HEK293 (cell line): ENCODE measurements around the gene PDE4D.
A peak's percentile ranks its signal among the peaks of the same experiment; 100 is the strongest.
"Not testable (repeated sequence)": the region's sequence is repeated elsewhere in the genome, so short reads cannot be mapped to it uniquely, and the experiment has no call there.

Experiments used
- CTCF ChIA-PET: fragments of 350-600 bp; formaldehyde crosslinking; extraction: SDS; loops from one replicate; lab custom pipeline; 2021; ENCODE audit warnings: antibody characterized with exemption; lab: Yijun Ruan, JAX
- POLR2A ChIA-PET: fragments of 300-600 bp; formaldehyde crosslinking; extraction: SDS; loops from one replicate; lab custom pipeline; 2020; ENCODE audit warnings: antibody characterized with exemption, inconsistent platforms; lab: Yijun Ruan, JAX
- H3K27ac ChIP-seq: fragments of 200-500 bp; sonication (Bioruptor generic); 2 replicates; pipeline ENCODE4 v1.5.1; 2014; ENCODE audit warnings: low read depth, low read length, control low read depth, inconsistent platforms; ENCODE audit errors: extremely low read depth
- H3K36me3 ChIP-seq, 2 experiments: fragments of 200-500 bp in 1 of 2; sonication (Bioruptor generic) in 1 of 2; 1 replicate in 1 of 2; 2 replicates in 1 of 2; pipeline ENCODE4 v1.5.1; 2014 to 2017; ENCODE audit warnings: inconsistent platforms in 2 of 2, low read length in 2 of 2; ENCODE audit not compliant: control insufficient read depth in 2 of 2, insufficient read depth in 1 of 2
- H3K4me1 ChIP-seq: fragments of 200-500 bp; sonication (Bioruptor generic); 2 replicates; pipeline ENCODE4 v1.5.1; 2014; ENCODE audit warnings: mild to moderate bottlenecking, low read length, inconsistent platforms; ENCODE audit not compliant: control insufficient read depth, insufficient read depth
- H3K4me3 ChIP-seq: 2 replicates; pipeline ENCODE4 v1.5.1; 2011; ENCODE audit warnings: low read depth, mild to moderate bottlenecking, control low read depth, low read length, moderate library complexity
- H3K9me3 ChIP-seq: fragments of 200-500 bp; sonication (Bioruptor generic); 2 replicates; pipeline ENCODE4 v1.5.1; 2014; ENCODE audit warnings: low read depth, low read length, inconsistent platforms; ENCODE audit not compliant: control insufficient read depth, insufficient read depth
- BCL11B ChIP-seq: fragments of 450-650 bp; formaldehyde crosslinking; IDR thresholded peaks from 2 replicates; pipeline ENCODE4 v1.5.1; 2016; ENCODE audit warnings: low read depth, missing biosample characterization, missing genetic modification characterization
- GLIS1 ChIP-seq: fragments of 450-650 bp; formaldehyde crosslinking; IDR thresholded peaks from 2 replicates; pipeline ENCODE4 v1.5.1; 2016; ENCODE audit warnings: missing biosample characterization, missing genetic modification characterization
- IKZF3 ChIP-seq: fragments of 450-650 bp; IDR thresholded peaks from 2 replicates; pipeline ENCODE4 v1.5.0; 2018; ENCODE audit warnings: missing biosample characterization, mild to moderate bottlenecking, missing genetic modification characterization, moderate library complexity
- KLF8 ChIP-seq: fragments of 450-650 bp; formaldehyde crosslinking; IDR thresholded peaks from 2 replicates; pipeline ENCODE4 v1.5.1; 2016; ENCODE audit warnings: missing biosample characterization, missing genetic modification characterization
- MZF1 ChIP-seq: fragments of 450-650 bp; formaldehyde crosslinking; IDR thresholded peaks from 2 replicates; pipeline ENCODE4 v1.5.1; 2017; ENCODE audit warnings: missing biosample characterization, missing genetic modification characterization, borderline replicate concordance
- OVOL3 ChIP-seq: fragments of 450-650 bp; formaldehyde crosslinking; IDR thresholded peaks from 2 replicates; pipeline ENCODE4 v1.5.1; 2016; ENCODE audit warnings: missing biosample characterization, missing genetic modification characterization
- SALL2 ChIP-seq: fragments of 450-650 bp; formaldehyde crosslinking; IDR thresholded peaks from 2 replicates; pipeline ENCODE4 v1.5.0; 2017; ENCODE audit warnings: missing biosample characterization, mild to moderate bottlenecking, missing genetic modification characterization, borderline replicate concordance
- WT1 ChIP-seq: fragments of 450-650 bp; formaldehyde crosslinking; IDR thresholded peaks from 2 replicates; pipeline ENCODE4 v1.5.1; 2016; ENCODE audit warnings: missing biosample characterization, missing genetic modification characterization
- ZBTB8A ChIP-seq: fragments of 450-650 bp; formaldehyde crosslinking; IDR thresholded peaks from 2 replicates; pipeline ENCODE4 v1.5.1; 2016; ENCODE audit warnings: missing biosample characterization, missing genetic modification characterization
- ZEB2 ChIP-seq: fragments of 450-650 bp; formaldehyde crosslinking; IDR thresholded peaks from 2 replicates; pipeline ENCODE4 v1.5.1; 2016; ENCODE audit warnings: missing biosample characterization, missing genetic modification characterization
- ZFP3 ChIP-seq: fragments of 450-650 bp; formaldehyde crosslinking; IDR thresholded peaks from 2 replicates; pipeline ENCODE4 v1.5.1; 2016; ENCODE audit warnings: low read depth, missing biosample characterization, missing genetic modification characterization
- ZNF19 ChIP-seq: fragments of 450-650 bp; formaldehyde crosslinking; IDR thresholded peaks from 2 replicates; pipeline ENCODE4; 2016; ENCODE audit warnings: missing biosample characterization, missing genetic modification characterization, low read depth
- ZNF221 ChIP-seq: fragments of 450-650 bp; formaldehyde crosslinking; IDR thresholded peaks from 2 replicates; pipeline ENCODE4 v1.5.1; 2017; ENCODE audit warnings: missing biosample characterization, missing genetic modification characterization, borderline replicate concordance
- ZNF335 ChIP-seq: fragments of 450-650 bp; formaldehyde crosslinking; conservative IDR thresholded peaks from 2 replicates; pipeline ENCODE4 v1.5.1; 2016; ENCODE audit warnings: missing biosample characterization, missing genetic modification characterization
- ZNF362 ChIP-seq: fragments of 450-650 bp; formaldehyde crosslinking; IDR thresholded peaks from 2 replicates; pipeline ENCODE4 v1.5.1; 2016; ENCODE audit warnings: missing biosample characterization, missing genetic modification characterization
- ZNF530 ChIP-seq: fragments of 450-650 bp; formaldehyde crosslinking; IDR thresholded peaks from 2 replicates; pipeline ENCODE4 v1.5.1; 2016; ENCODE audit warnings: low read depth, missing biosample characterization, missing genetic modification characterization
- ZNF561 ChIP-seq: fragments of 450-650 bp; IDR thresholded peaks from 2 replicates; pipeline ENCODE4 v1.5.1; 2018; ENCODE audit warnings: missing biosample characterization, missing genetic modification characterization, borderline replicate concordance
- ZNF658 ChIP-seq: fragments of 450-650 bp; formaldehyde crosslinking; IDR thresholded peaks from 2 replicates; pipeline ENCODE4; 2016; ENCODE audit warnings: missing biosample characterization, missing genetic modification characterization
- ZNF664 ChIP-seq: fragments of 450-650 bp; formaldehyde crosslinking; IDR thresholded peaks from 2 replicates; pipeline ENCODE4 v1.5.1; 2016; ENCODE audit warnings: missing biosample characterization, missing genetic modification characterization
- ZNF707 ChIP-seq: fragments of 450-650 bp; formaldehyde crosslinking; IDR thresholded peaks from 2 replicates; pipeline ENCODE4 v1.5.1; 2016; ENCODE audit warnings: missing biosample characterization, missing genetic modification characterization
- ZNF747 ChIP-seq: fragments of 450-650 bp; formaldehyde crosslinking; IDR thresholded peaks from 2 replicates; pipeline ENCODE4 v1.5.1; 2016; ENCODE audit warnings: missing biosample characterization, missing genetic modification characterization
- ZNF768 ChIP-seq: fragments of 450-650 bp; formaldehyde crosslinking; IDR thresholded peaks from 2 replicates; pipeline ENCODE4 v1.5.1; 2018; ENCODE audit warnings: missing biosample characterization, mild to moderate bottlenecking, missing genetic modification characterization
- ZNF792 ChIP-seq: fragments of 450-650 bp; formaldehyde crosslinking; IDR thresholded peaks from 2 replicates; pipeline ENCODE4 v1.5.1; 2016; ENCODE audit warnings: missing biosample characterization, missing genetic modification characterization
- TF ChIP-seq, protein P1 (sequence below): sonication (generic); formaldehyde crosslinking; IDR thresholded peaks from 2 replicates; pipeline ENCODE4 v1.8.1; 2022; ENCODE audit warnings: mild to moderate bottlenecking, moderate library complexity, missing genetic modification reagents

The PDE4D gene

DNA sequence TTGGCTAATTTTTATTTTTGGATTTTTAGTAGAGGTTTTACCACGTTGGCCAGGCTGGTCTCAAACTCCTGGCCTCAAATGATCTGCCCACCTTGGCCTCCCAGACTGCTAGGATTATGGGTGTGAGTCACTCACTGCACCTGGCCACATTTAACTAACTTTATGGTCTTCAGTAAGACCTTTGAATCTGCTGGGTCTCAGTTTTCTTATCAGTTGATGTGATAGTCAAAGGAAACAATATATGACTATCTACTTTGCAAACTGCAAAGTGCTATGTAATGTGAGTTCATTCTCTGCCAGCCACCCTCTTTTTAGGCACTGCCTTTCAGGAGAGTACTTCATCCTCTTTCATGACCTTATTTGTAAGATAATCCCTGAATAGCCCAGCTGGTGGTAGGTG, 474.7 kb downstream of the PDE4D start (continued):
- TF ChIP-seq GLIS1 (tag by site-specific recombination) = peak; percentile 64

- Histone ChIP-seq H3K36me3 (no peaks in the 10 kb centered on the region), H3K27ac (no peak overlapping the region), H3K9me3 (no peaks in the 10 kb centered on the region), H3K4me1 (no peaks in the 10 kb centered on the region), H3K4me3 (no peak overlapping the region)
- ChIA-PET CTCF (interaction anchor here (0.8 kb wide), 1 partner anchor 24 kb away, joined by 3 read pairs; no protein-coding TSS in a partner anchor), POLR2A (no interaction called here)
- TF ChIP-seq WT1 (tag by site-specific recombination) (no peak), ZNF335 (tag by site-specific recombination) (peak; percentile 53), ZBTB8A (no peak), KLF8 (tag by site-specific recombination) (no peak), ZNF664 (tag by site-specific recombination) (no peak), OVOL3 (tag by site-specific recombination) (no peak)
Measured at GRCh38 chr5:59416451-59416850, 477.1 kb downstream of the PDE4D start.

DNA sequence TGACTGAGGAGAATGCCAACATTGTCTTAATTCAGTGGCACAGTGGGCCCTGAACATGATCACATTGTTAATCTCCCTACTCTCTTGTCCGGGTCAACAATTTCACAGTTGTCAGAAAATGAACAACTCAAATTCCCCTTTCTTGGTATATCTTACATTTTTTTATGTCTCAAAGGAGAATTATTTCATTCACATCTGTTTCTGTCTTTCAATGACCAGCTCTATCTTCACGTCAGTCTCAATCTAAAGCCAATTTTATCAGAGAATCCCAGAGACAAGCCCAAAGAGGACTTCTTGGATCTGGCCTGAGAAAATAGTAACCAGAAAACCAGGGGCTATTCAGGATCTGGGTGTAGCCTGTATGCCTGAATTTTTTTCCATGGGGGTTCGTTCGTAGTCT, 477.5 kb downstream of the PDE4D start:
- TF ChIP-seq ZNF658 (tag by site-specific recombination) = no peak
- no peak for TF ChIP-seq ZNF707 (tag by site-specific recombination)
- TF ChIP-seq ZNF362 (tag by site-specific recombination) = no peak
- no peak for TF ChIP-seq ZNF19
- TF ChIP-seq MZF1 (tag by site-specific recombination) = no peak
- TF ChIP-seq ZNF530 (tag by site-specific recombination) = no peak
- no peak for TF ChIP-seq ZFP3
- TF ChIP-seq ZEB2 = no peak
- no peak for TF ChIP-seq ZNF664 (tag by site-specific recombination)
- TF ChIP-seq, protein P1, sequence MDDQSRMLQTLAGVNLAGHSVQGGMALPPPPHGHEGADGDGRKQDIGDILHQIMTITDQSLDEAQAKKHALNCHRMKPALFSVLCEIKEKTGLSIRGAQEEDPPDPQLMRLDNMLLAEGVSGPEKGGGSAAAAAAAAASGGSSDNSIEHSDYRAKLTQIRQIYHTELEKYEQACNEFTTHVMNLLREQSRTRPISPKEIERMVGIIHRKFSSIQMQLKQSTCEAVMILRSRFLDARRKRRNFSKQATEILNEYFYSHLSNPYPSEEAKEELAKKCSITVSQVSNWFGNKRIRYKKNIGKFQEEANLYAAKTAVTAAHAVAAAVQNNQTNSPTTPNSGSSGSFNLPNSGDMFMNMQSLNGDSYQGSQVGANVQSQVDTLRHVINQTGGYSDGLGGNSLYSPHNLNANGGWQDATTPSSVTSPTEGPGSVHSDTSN = no peak
- TF ChIP-seq IKZF3 = no peak

DNA sequence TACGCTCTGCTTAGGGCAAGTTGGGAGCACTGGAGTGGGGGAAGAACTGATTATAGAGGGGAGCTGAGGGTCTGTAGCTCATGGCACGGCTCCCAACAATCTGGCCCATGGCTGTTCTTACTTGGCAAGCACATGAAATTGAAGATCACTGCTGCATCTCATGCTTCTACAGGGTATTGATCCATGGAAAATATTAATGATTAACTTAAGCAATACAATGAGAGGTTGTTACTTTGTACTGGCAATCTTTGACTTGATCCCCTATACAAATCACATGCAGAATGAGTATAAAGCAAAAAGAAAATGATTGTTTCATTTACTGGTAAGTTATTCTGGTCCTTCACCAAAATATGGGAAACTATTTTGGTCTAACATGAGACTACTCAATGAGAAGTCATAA, 481.1 kb downstream of the PDE4D start:
- 0 out of 2 replicates have a peak, but pooled peaks cover 3% of the 10 kb centered on the region for H3K9me3 ChIP-seq
- no peak for TF ChIP-seq SALL2 (tag by site-specific recombination)
- TF ChIP-seq ZNF768 = no peak
- TF ChIP-seq ZBTB8A = no peak
- no peak for TF ChIP-seq BCL11B
- TF ChIP-seq ZNF561 (tag by site-specific recombination) = no peak
- no peak for TF ChIP-seq ZNF792
- no peak for TF ChIP-seq ZNF747 (tag by site-specific recombination)
- TF ChIP-seq ZNF221 (tag by site-specific recombination) = no peak
- no peak overlapping the region for H3K4me3 ChIP-seq
- no peaks in the 10 kb centered on the region for H3K4me1 ChIP-seq
- no peak overlapping the region for H3K27ac ChIP-seq
- ChIA-PET CTCF (interaction anchor here (0.9 kb wide), 1 partner anchor 22 kb away, joined by 3 read pairs; no protein-coding TSS in a partner anchor), POLR2A (no interaction called here)
- H3K36me3 ChIP-seq = no peaks in the 10 kb centered on the region

More for the DNA sequence above, 477.5 kb downstream of the PDE4D start:
- Histone ChIP-seq H3K4me3 (no peak overlapping the region), H3K4me1 (no peaks in the 10 kb centered on the region), H3K36me3 (no peaks in the 10 kb centered on the region), H3K9me3 (no peaks in the 10 kb centered on the region), H3K27ac (no peak overlapping the region)
- POLR2A ChIA-PET = no interaction called here
- CTCF ChIA-PET = interaction anchor here (0.8 kb wide), 1 partner anchor 24 kb away, joined by 3 read pairs; no protein-coding TSS in a partner anchor

DNA sequence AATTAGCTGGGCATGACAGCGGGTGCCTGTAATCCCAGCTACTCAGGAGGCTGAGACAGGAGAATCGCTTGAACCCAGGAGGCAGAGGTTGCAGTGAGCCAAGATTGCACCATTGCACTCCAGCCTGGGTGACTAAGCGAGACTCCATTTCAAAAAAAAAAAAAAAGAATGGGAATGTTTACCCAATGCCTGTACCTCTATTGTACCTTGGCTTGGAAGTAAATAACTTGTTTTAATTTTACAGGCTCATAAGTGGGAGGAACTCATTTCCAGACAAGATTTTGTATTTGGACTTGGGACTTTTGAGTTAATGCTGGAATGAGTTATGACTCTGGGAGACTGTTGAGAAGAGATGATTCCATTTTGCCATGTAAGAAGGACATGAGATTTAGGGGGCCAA, 484.5 kb downstream of the PDE4D start:
- CTCF ChIA-PET, POLR2A ChIA-PET, H3K9me3 ChIP-seq: not testable (repeated sequence)

More for the DNA sequence above, 484.5 kb downstream of the PDE4D start:
- not testable (repeated sequence) for H3K4me1 ChIP-seq, H3K4me3 ChIP-seq, H3K36me3 ChIP-seq, H3K27ac ChIP-seq
